Ureter (tissue), 1 donor: Measurements from ENCODE around the gene AGAP1. TPM values are rescaled to one million over a fixed set of nuclear protein-coding genes. Genes with fewer than 3 reads are reported as not detected.

Source experiments
- DNase-seq: peaks from one replicate; pipeline ENCODE4 v3.0.0-alpha.2; 2020; ENCODE audit warnings: low spot score
- total RNA-seq: library from RNA; stranded (reverse); gene quantifications from one replicate; pipeline ENCODE4 v1.2.4, GENCODE V29; 2023
- donor health status: DM: yes; HTN: yes; CAD: no.

The AGAP1 gene
- total RNA-seq, 1 donor from 2014 or later: 43.2 TPM

GRCh38 chr2:235690082-235690808 is 196.4 kb downstream of the AGAP1 start:
- DNase-seq: no peak

DNA sequence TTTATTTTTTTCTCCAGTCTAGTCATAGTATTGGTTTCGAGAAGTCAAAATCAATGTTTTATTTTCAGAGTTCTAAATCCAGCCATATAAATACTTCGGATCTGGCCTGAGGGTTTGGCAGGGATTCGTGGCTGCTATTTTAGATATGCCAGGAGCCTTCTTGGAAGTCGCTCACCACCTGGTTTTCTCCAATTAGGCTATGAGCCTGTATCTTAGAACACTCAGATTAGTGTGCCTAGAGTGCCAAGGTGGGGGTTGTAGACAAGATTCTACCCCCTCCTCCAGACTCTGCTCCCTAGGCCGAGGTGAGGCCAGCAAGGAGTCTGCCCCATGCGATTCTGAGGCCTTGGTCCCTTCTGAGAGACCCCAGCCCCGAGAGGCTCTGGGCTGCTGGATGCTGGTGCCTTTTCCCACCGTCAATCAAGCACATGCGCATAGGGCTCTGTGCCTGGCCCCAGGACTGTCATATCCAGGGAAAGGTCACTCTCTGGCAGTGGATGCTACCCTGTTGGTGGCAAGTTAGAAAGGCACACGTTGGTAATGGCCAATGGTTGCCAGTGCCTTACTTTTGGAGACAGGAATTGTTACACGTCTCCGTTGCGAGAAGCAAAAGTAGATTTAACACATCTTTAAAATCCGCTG is 197.1 kb downstream of the AGAP1 start:
- no peak for DNase-seq

- no peak for DNase-seq
These were observed 198.2 kb downstream of the AGAP1 start for GRCh38 chr2:235692076-235692475.

- no peak for DNase-seq
These were observed 198.9 kb downstream of the AGAP1 start for GRCh38 chr2:235692671-235693171.

- DNase-seq: no peak
These were observed 199.4 kb downstream of the AGAP1 start for GRCh38 chr2:235693279-235693678.

DNA sequence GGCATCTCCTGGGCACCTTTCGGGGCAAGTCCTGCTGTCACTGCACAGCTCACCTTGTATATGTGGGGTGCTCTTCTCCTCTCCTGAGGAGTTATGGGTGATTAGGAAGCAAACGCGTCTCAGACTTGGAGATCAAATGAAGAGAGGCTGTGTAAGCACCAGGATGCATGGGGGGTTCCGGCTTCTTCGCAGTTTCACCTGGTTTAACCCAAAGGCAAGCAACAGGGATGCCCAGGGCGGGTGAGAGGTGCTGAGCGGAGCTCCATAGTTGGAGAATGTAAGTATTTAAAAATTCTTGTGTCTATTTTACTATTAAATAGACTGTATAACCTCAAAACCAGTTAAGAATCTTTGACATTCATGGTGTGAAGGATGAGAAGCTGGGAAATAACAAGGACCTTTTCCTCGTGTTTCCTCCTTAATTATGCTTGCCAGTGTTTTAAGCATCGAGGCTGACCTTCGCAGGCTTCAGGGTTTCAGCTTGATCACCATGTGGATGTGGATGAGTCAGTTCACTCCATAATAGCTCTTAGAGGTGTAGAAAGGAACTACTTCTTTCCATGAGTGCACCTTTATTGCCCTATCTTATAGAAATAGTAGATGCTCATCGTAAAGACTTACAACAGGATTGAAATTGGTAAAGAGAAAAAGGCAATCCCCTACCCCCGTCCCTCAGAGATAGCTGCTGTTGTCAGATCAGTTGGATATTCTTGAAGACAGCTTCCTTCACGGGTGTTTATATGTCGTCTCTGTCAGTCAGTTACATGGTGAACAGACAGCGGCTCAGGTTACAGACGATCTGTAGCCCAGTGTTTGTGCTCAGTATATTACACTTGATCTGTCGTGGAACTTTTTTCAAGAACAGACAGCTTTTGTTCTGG is 201.1 kb downstream of the AGAP1 start:
- DNase-seq: no peak

- no peak for DNase-seq
These were observed 201.7 kb downstream of the AGAP1 start for GRCh38 chr2:235695602-235695895.

- DNase-seq: no peak
These were observed 203.2 kb downstream of the AGAP1 start for GRCh38 chr2:235697041-235697440.

- no peak for DNase-seq
These were observed 204.2 kb downstream of the AGAP1 start for GRCh38 chr2:235698028-235698427.

GRCh38 chr2:235698491-235698890 is 204.6 kb downstream of the AGAP1 start:
- DNase-seq: no peak

DNA sequence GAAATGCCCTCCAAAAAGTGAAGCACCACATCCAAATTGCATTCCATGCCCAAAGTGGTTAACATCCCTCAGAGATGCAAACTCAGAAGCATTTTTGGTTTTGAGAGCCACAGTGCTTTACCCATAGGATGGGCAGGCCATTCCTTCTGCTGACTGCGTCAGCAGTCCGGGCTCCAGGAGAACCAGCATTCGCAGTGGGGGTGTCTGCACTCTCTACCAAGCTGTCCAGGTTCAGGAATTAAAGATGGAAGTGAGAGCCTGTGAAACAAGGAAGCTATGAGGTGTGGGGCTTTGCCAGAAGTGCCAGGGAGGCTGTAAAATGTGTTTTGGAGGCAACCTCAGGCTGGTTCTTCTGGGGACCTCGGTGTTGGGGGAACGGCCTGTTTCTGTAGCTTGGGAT is 205.7 kb downstream of the AGAP1 start:
- DNase-seq: no peak

DNA sequence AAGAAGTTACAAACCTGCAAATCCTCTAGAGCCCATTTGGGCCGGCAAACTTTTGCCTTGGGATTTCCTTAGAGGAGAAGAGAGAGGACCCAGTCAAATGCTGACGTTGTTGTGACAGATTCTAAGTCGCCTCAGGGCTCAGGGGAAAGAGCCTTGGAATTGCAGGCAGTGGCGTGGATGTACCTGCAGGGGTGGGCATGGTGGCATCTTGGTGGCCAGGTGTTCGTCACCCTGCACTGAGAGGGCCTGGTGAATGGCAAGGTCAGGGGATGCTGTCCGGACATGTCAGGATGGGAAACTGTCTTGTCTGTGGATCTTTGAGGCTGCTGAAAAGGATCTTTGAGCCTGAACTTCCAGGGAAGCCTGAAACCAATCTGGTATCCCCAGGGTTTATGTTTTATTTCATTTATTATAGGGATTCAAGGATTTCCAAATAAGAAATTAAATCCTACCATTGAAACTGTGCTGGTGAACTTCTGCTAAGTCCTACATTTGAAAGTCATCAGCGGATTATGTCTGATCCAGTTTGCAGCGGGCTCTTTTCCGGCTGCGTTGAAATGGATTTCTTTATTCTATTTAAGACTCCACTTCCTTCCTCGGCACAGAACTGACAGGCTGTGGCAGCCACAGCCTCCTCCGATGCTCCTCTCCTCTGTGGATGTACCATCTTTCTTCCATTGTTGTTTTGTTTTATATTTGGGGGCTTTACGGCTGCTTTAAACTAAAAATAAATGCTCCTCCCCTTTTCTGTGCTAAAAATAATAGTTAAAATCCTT is 207.6 kb downstream of the AGAP1 start:
- DNase-seq: no peak

GRCh38 chr2:235702186-235702585 is 208.3 kb downstream of the AGAP1 start:
- DNase-seq: no peak

- no peak for DNase-seq
These were observed 210.0 kb downstream of the AGAP1 start for GRCh38 chr2:235703711-235704295.

GRCh38 chr2:235705296-235705695 is 211.5 kb downstream of the AGAP1 start:
- DNase-seq: no peak

DNA sequence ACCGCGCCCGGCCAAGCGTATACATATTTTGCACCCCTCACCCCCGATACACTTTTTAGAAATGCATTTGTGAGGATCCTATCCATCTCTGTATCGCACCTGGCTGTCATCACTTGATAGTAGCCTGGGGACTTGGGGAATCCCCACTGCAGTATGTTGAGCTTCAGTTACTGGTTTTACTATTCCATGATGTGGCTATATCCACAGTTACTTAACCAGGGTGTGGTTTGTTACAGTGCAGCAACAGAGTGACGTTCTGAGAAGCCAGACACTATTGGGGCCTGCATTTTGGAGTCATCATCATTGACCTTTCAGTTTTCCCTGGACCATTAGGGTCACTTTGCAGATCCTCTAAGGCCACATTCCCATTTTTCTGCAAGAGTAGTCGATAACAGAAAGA is 212.7 kb downstream of the AGAP1 start:
- no peak for DNase-seq

DNA sequence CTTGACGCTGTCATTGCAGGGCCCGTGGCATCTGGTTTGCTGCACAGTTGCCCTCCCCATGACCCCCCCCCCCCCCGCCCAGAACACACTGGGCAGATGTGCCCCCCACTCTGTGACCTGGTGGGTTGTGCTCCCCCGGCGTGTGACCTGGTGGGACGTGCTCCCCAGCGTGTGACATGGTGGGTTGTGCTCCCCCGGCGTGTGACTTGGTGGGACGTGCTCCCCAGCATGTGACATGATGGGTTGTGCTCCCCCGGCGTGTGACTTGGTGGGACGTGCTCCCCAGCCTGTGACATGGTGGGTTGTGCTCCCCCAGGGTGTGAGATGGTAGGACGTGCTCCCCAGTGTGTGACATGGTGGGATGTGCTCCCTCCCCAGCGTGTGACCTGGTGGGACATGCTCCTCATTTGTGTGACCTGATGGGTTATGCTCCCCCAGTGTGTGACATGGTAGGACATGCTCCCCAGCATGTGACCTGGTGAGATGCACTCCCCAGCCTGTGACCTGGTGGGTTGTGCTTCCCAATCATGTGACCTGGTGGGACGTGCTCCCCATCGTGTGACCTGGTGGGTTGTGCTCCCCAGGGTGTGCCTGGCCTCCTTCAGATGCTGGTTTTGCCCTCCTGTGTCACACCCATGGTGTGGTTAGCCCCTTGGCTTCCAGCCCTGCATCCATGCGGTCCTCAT is 213.7 kb downstream of the AGAP1 start:
- DNase-seq: no peak

- DNase-seq: no peak
These were observed 215.4 kb downstream of the AGAP1 start for GRCh38 chr2:235709124-235709813.

DNA sequence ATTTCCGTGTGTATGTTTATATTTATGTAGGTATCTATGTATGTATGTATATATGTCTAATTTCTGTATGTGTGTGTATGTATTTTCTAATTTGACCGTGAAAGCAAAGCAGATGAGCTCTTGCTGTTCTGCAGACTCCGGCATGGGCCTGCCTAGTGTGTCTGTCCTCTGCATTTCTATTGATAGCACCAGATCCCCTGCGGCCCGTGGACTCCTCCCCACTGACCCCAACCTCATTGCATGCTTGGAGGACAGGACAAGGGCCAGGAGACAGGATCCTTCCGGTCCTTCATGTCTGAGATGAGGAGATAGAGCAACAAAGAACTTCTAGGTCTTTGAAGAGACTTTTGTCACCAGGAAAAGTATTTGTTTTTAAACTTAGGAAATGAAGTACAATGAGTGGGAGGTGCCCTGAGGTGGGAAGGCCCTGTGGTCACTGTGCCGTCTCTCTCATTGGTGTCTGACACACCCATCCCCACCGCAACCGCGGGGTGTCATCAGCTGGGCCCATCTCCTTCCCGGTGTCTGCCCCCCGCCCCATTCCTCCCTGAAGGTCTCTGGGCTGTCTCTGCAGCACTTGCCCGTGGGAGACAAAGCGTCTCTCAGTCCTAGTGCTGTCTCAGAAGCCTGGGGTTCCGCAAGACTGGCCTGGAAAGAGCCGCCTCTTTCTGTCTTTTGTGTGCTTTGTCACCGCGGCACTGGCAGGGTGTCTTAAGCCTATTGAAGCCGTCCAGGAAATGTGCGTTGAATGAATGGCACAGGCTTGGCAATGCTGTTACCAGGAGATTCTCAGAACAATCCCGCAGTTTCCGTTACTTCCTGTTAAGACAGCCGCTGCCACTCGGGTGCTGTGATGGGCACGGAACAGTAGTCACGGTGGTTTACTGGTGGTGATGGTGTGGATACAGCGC is 216.4 kb downstream of the AGAP1 start:
- no peak for DNase-seq
